Suprapubic skin (tissue), 4 donors: ENCODE results near the gene FYN. TPM values are rescaled to one million over a fixed set of nuclear protein-coding genes. Genes with fewer than 3 reads are reported as not detected.

Experiments
- DNase-seq, 2 donors: peaks; one replicate each; pipeline ENCODE4 v3.0.0-alpha.2; 2019; ENCODE audit warnings: low spot score in 2 of 2
- H3K27ac ChIP-seq: fragments of 200-600 bp; sonication (generic); one replicate; pipeline ENCODE4 v1.5.1; 2019
- H3K27me3 ChIP-seq: fragments of 200-600 bp; sonication (generic); one replicate; pipeline ENCODE4 v1.5.1; 2019
- H3K36me3 ChIP-seq: fragments of 200-600 bp; sonication (generic); one replicate; pipeline ENCODE4 v1.5.1; 2019
- H3K4me1 ChIP-seq: fragments of 200-600 bp; sonication (generic); one replicate; pipeline ENCODE4 v1.5.1; 2019
- H3K4me3 ChIP-seq: fragments of 200-600 bp; sonication (generic); one replicate; pipeline ENCODE4 v1.5.1; 2019; ENCODE audit warnings: mild to moderate bottlenecking
- H3K9me3 ChIP-seq: fragments of 200-600 bp; sonication (generic); one replicate; pipeline ENCODE4 v1.5.1; 2019
- EP300 ChIP-seq: sonication (generic); formaldehyde crosslinking; IDR thresholded peaks from one replicate; pipeline ENCODE4 v1.6.1; 2017; ENCODE audit warnings: antibody characterized with exemption
- POLR2A ChIP-seq, 2 donors: fragments of 450-650 bp; IDR thresholded peaks; one replicate each; pipeline ENCODE4 v1.6.1; 2017; ENCODE audit warnings: antibody characterized with exemption in 2 of 2, mild to moderate bottlenecking in 2 of 2, moderate library complexity in 2 of 2
- POLR2AphosphoS5 ChIP-seq, 3 donors: sonication (generic); formaldehyde crosslinking; IDR thresholded peaks; one replicate each; pipeline ENCODE4 v1.6.1; 2017; ENCODE audit warnings: antibody characterized with exemption in 3 of 3
- WGBS: methylation state at CpG from one replicate; pipeline ENCODE4 v1.1.5; 2018; 5-methylcytosine and 5-hydroxymethylcytosine counted together
- total RNA-seq, 4 donors: library from RNA; depleted of rRNA; stranded (reverse); fragments of >200 nt; gene quantifications; one replicate each; pipeline ENCODE4 v1.1.0, GENCODE V29; 2016
- TF ChIP-seq, protein P1 (sequence below), 2 donors: fragments of 200-600 bp in 1 of 2; fragments of 450-650 bp in 1 of 2; sonication (generic) in 1 of 2; IDR thresholded peaks; one replicate each; pipeline ENCODE4 v1.5.1; 2016 to 2019; ENCODE audit warnings: antibody characterized with exemption in 2 of 2, mild to moderate bottlenecking in 1 of 2, moderate library complexity in 1 of 2

The FYN gene
- total RNA-seq, 4 donors from 2014 or later = 36.6 to 89.6 (median 67.3) TPM

DNA sequence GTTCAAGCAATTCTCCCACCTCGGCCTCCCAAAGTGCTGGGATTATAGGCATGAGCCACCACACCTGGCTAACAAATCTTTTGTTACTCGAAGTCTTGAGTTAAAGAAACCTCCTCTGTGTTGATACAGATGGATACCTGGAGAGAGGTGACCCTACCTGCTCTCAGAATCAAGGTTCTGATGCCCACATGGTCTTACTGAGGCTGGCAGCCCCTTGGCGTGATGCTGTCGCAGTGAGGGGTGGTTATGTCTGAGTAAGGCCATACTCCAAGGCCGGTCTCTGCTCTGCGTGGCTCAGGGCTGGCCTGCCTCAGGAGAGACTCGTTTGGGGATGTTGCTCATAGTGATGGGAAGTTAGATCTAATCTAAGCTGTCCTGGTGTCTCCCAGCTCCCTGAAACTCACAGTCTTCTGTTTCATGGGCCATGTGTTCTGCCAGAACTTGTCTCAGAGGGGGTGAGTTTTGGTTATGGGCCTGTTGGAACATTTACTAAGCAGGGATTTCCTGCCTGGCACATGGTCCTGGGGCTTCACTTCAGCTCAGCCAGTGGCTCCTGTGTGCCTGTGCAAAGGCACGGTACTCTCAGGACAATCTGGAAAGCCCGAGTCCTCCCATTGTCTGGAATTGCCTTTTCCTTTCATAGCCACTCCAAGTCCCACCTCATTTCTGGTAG is 250.1 kb downstream of the FYN start:
- peak in 1 of 2 donors; percentile 32 for DNase-seq
- Histone ChIP-seq H3K4me1 (peaks cover 26% of the 10 kb centered on the region), H3K27ac (no peak overlapping the region), H3K9me3 (no peaks in the 10 kb centered on the region), H3K27me3 (no peaks in the 10 kb centered on the region), H3K4me3 (no peak overlapping the region), H3K36me3 (no peaks in the 10 kb centered on the region)
- no peak for TF ChIP-seq POLR2AphosphoS5 (IDR thresholded peaks at IDR 0.05)
- TF ChIP-seq EP300 = no peak
- no peak for TF ChIP-seq POLR2A (IDR thresholded peaks at IDR 0.05)
- TF ChIP-seq, protein P1, sequence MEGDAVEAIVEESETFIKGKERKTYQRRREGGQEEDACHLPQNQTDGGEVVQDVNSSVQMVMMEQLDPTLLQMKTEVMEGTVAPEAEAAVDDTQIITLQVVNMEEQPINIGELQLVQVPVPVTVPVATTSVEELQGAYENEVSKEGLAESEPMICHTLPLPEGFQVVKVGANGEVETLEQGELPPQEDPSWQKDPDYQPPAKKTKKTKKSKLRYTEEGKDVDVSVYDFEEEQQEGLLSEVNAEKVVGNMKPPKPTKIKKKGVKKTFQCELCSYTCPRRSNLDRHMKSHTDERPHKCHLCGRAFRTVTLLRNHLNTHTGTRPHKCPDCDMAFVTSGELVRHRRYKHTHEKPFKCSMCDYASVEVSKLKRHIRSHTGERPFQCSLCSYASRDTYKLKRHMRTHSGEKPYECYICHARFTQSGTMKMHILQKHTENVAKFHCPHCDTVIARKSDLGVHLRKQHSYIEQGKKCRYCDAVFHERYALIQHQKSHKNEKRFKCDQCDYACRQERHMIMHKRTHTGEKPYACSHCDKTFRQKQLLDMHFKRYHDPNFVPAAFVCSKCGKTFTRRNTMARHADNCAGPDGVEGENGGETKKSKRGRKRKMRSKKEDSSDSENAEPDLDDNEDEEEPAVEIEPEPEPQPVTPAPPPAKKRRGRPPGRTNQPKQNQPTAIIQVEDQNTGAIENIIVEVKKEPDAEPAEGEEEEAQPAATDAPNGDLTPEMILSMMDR (IDR thresholded peaks at IDR 0.05) = no peak
- WGBS = 78% methylated on average over 9 of the region's 9 CpGs

DNA sequence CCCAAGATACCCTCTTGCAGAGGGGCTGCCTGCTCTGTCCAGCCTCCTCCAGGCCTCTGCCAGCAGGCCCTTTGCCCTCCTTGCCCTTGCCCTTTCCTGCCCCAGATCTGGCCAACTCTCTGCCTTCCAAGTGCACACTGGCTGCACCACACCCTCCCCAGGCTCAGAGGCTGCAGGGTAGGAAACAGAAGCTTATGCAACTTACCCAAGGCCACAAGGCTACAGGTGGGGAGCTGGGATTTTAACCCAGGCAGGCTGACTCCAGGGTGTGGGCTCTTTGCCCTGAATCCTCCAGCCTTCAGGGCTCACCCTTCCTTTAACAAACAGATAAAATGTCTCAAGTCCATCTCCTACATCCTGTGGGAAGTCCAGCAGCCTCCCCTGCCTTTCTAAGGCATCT is 253.1 kb downstream of the FYN start:
- Histone ChIP-seq H3K27ac (no peak overlapping the region), H3K4me1 (peaks cover 16% of the 10 kb centered on the region), H3K9me3 (no peaks in the 10 kb centered on the region), H3K4me3 (no peak overlapping the region), H3K27me3 (no peaks in the 10 kb centered on the region), H3K36me3 (no peaks in the 10 kb centered on the region)
- DNase-seq = no peak
- no peak for TF ChIP-seq EP300
- TF ChIP-seq, protein P1 (IDR thresholded peaks at IDR 0.05) = no peak
- TF ChIP-seq POLR2A (IDR thresholded peaks at IDR 0.05) = no peak
- TF ChIP-seq POLR2AphosphoS5 (IDR thresholded peaks at IDR 0.05) = no peak

DNA sequence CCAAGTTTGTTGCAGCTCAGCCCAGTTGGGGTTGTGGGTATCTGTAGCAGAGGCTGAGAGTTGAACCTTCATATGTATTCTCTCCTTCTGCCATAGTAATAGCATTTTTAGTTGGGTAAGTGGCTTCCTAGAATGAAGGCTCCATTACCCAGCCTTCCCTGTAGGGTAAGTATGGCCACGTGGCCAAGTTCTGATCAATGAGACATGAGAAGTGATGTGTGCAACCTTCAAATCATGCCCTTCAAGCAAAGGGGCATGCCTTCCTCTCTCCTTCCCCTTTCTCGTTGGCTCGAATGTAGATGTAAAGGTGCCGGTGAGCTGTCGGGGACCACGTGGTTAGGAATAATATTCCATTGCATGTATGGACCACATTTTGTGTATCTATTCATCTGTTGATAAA is 254.8 kb downstream of the FYN start:
- Histone ChIP-seq H3K4me1 (peaks cover 22% of the 10 kb centered on the region), H3K36me3 (no peaks in the 10 kb centered on the region), H3K27ac (no peak overlapping the region), H3K27me3 (no peaks in the 10 kb centered on the region), H3K9me3 (no peaks in the 10 kb centered on the region), H3K4me3 (no peak overlapping the region)
- TF ChIP-seq EP300 = no peak
- TF ChIP-seq POLR2A (IDR thresholded peaks at IDR 0.05) = no peak
- TF ChIP-seq, protein P1 (IDR thresholded peaks at IDR 0.05) = no peak
- no peak for TF ChIP-seq POLR2AphosphoS5 (IDR thresholded peaks at IDR 0.05)
- WGBS = 92% methylated on average over 6 of the region's 6 CpGs
- no peak for DNase-seq

DNA sequence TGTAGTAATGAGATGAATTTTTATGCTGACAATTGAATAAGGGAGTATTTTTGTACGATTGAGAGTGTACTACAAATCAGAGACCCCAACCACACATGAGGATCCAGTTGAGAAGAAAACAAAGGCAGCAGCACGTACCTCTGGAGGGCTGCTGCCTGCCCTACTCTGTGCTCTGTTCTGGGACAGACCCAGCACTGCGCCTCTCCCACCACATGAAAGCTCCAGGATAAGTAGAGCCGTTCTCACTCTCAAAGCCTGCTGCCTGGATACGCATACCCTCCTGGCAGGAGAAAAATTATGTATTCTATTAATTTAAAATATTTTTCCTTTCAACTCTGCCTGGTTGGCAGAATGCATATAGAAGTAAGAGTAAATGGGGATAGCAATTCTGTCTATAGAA is 256.1 kb downstream of the FYN start:
- 92% methylated on average over 5 of the region's 5 CpGs for WGBS
- peaks cover 18% of the 10 kb centered on the region for H3K4me1 ChIP-seq
- TF ChIP-seq, protein P1 (IDR thresholded peaks at IDR 0.05) = no peak
- TF ChIP-seq POLR2A (IDR thresholded peaks at IDR 0.05) (no peak), POLR2AphosphoS5 (IDR thresholded peaks at IDR 0.05) (no peak), EP300 (no peak)

DNA sequence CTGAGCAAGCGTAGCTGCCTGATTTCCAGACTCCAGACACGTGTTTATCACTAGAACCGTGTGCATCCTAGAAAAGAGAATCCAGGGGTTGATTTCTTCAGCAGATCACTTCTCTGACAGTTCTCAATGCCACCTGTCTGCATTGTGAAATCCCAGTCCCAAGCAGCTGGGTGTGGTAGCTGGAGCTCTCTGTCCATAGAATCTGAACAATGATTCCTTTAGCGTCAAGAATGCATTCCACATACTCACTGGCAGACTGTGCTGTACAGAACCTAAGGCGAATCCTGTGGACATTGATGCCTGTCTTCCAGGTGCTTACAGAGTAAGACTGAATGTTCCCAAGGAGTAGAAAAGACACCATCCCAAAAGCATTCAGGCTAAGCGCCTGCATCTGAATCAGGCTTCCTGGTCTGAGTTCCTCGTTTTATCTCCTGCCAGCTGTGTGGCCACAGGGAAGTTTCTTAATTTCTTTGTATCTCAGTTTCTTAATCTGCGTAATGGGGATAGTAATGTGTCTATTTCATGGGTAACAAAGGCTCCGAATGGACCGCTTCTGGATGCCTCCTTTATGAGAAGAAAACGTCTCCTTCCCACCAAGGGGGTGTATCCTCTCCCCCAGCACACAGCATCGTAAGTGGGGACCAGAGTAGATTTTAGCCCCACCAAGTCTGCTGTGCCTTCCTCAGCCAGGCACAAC is 257.2 kb downstream of the FYN start:
- no peaks in the 10 kb centered on the region for H3K27me3 ChIP-seq
- no peak overlapping the region for H3K4me3 ChIP-seq
- no peaks in the 10 kb centered on the region for H3K9me3 ChIP-seq
- TF ChIP-seq, protein P1 (IDR thresholded peaks at IDR 0.05) = no peak
- TF ChIP-seq EP300 (no peak), POLR2A (IDR thresholded peaks at IDR 0.05) (no peak), POLR2AphosphoS5 (IDR thresholded peaks at IDR 0.05) (no peak)
- no peak for DNase-seq
- H3K27ac ChIP-seq = no peak overlapping the region
- WGBS = 81% methylated on average over 9 of the region's 12 CpGs
- peaks cover 18% of the 10 kb centered on the region for H3K4me1 ChIP-seq
- no peaks in the 10 kb centered on the region for H3K36me3 ChIP-seq

More for the DNA sequence above, 256.1 kb downstream of the FYN start:
- no peaks in the 10 kb centered on the region for H3K27me3 ChIP-seq
- H3K36me3 ChIP-seq = no peaks in the 10 kb centered on the region
- no peak for DNase-seq
- no peak overlapping the region for H3K4me3 ChIP-seq
- H3K9me3 ChIP-seq = no peaks in the 10 kb centered on the region
- no peak overlapping the region for H3K27ac ChIP-seq
